OCI-LY1 (cell line): Measurements from ENCODE around the gene STRIT1.
A peak's percentile ranks its signal among the peaks of the same experiment; 100 is the strongest.

Source experiments
- H2AFZ ChIP-seq: fragments of 200-600 bp; sonication (generic), shearing (Covaris generic); 2 replicates; pipeline ENCODE4 v1.6.0; 2014; ENCODE audit warnings: antibody characterized with exemption, mild to moderate bottlenecking, low read length
- H3F3A ChIP-seq: fragments of 200-600 bp; sonication (generic), shearing (Covaris generic); 2 replicates; pipeline ENCODE4 v1.6.0; 2014; ENCODE audit warnings: mild to moderate bottlenecking, antibody characterized with exemption, low read length, moderate library complexity; ENCODE audit not compliant: insufficient read depth
- H3K27ac ChIP-seq: fragments of 200-600 bp; sonication (generic); 2 replicates; pipeline ENCODE4 v1.5.1; 2014; ENCODE audit warnings: low read length, mixed run types, mild to moderate bottlenecking, low read depth; ENCODE audit not compliant: poor library complexity, severe bottlenecking
- H3K27me3 ChIP-seq: fragments of 200-600 bp; sonication (generic); 2 replicates; pipeline ENCODE4 v1.6.0; 2014; ENCODE audit warnings: antibody characterized with exemption, mild to moderate bottlenecking, low read length, moderate library complexity; ENCODE audit not compliant: insufficient read depth
- H3K36me3 ChIP-seq: fragments of 200-600 bp; sonication (generic); 2 replicates; pipeline ENCODE4 v1.6.1; 2014; ENCODE audit warnings: mild to moderate bottlenecking, antibody characterized with exemption, low read length, moderate library complexity, mixed read lengths; ENCODE audit not compliant: insufficient read depth
- H3K4me1 ChIP-seq: fragments of 200-600 bp; sonication (generic); 2 replicates; pipeline ENCODE4 v1.5.1; 2014; ENCODE audit warnings: mild to moderate bottlenecking, low read length, moderate library complexity; ENCODE audit not compliant: insufficient read depth, severe bottlenecking
- H3K4me2 ChIP-seq: fragments of 200-600 bp; sonication (generic), shearing (Covaris generic); 2 replicates; pipeline ENCODE4 v1.6.1; 2014; ENCODE audit warnings: low read length
- H3K4me3 ChIP-seq: fragments of 200-600 bp; sonication (generic); 2 replicates; pipeline ENCODE4 v1.5.1; 2014; ENCODE audit warnings: low read length, low read depth, mild to moderate bottlenecking, mixed read lengths; ENCODE audit not compliant: poor library complexity, severe bottlenecking
- H3K79me2 ChIP-seq: fragments of 200-600 bp; shearing (Covaris generic); 2 replicates; pipeline ENCODE4 v1.6.1; 2016; ENCODE audit warnings: mixed run types, low read length, mixed read lengths; ENCODE audit not compliant: insufficient read depth
- H3K9ac ChIP-seq: fragments of 200-600 bp; sonication (generic), shearing (Covaris generic); 2 replicates; pipeline ENCODE4 v1.6.1; 2014; ENCODE audit warnings: mild to moderate bottlenecking, low read length, mixed read lengths
- H3K9me2 ChIP-seq: fragments of 200-600 bp; sonication (generic), shearing (Covaris generic); 2 replicates; pipeline ENCODE4 v1.6.1; 2014; ENCODE audit warnings: low read depth, mild to moderate bottlenecking, low read length, mixed read lengths
- H3K9me3 ChIP-seq: fragments of 200-600 bp; shearing (Covaris generic); 2 replicates; pipeline ENCODE4 v1.6.1; 2014; ENCODE audit warnings: low read length, mixed read lengths
- H4K20me1 ChIP-seq: fragments of 200-600 bp; sonication (generic), shearing (Covaris generic); 2 replicates; pipeline ENCODE4 v1.6.0; 2016; ENCODE audit warnings: mild to moderate bottlenecking, low read length; ENCODE audit not compliant: insufficient read depth
- EZH2 ChIP-seq: fragments of 200-600 bp; sonication (generic), shearing (Covaris generic); IDR thresholded peaks from 2 replicates; pipeline ENCODE4 v1.8.0; 2017; ENCODE audit warnings: borderline replicate concordance, mixed run types, mild to moderate bottlenecking, antibody characterized with exemption, low read length, moderate library complexity, mixed read lengths
- TF ChIP-seq, protein P1 (sequence below): fragments of 200-600 bp; sonication (generic), shearing (Covaris generic); IDR thresholded peaks from 2 replicates; pipeline ENCODE4 v1.5.1; 2017; ENCODE audit warnings: mild to moderate bottlenecking, antibody characterized with exemption, low read length, moderate library complexity, mixed read lengths

STRIT1 gene

DNA sequence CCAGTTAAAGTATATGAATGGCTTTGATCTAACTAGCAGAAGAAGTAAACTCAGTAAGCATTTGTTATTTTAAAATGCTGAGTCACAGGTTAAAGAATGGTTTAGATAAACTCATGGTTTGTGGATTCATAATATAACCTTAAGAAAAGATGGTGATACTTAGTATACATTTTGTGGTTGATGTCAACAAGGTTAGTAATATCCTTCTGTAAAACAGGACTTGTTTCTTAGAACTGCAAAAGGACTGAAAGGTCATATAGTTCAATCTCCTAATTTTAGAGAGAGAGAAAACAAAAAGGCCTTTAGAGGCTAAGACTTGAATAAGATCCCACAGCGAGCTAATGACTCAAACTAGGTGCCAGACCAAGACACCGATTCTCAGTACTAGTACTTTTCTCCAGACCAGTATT, 50.0 kb downstream of the STRIT1 start:
- Histone ChIP-seq H2AFZ (0 out of 2 replicates have a peak overlapping the region, but pooled peaks have one; percentile 43), H3K9me2 (no peaks in the 10 kb centered on the region), H3F3A (no peaks in the 10 kb centered on the region), H3K27me3 (no peaks in the 10 kb centered on the region), H3K4me3 (no peak overlapping the region), H3K79me2 (no peaks in the 10 kb centered on the region), H3K36me3 (no peaks in the 10 kb centered on the region), H3K9ac (no peak overlapping the region), H3K4me1 (peaks cover 12% of the 10 kb centered on the region), H3K4me2 (no peak overlapping the region), H3K9me3 (no peaks in the 10 kb centered on the region), H4K20me1 (no peaks in the 10 kb centered on the region), H3K27ac (no peak overlapping the region)
- TF ChIP-seq, protein P1, sequence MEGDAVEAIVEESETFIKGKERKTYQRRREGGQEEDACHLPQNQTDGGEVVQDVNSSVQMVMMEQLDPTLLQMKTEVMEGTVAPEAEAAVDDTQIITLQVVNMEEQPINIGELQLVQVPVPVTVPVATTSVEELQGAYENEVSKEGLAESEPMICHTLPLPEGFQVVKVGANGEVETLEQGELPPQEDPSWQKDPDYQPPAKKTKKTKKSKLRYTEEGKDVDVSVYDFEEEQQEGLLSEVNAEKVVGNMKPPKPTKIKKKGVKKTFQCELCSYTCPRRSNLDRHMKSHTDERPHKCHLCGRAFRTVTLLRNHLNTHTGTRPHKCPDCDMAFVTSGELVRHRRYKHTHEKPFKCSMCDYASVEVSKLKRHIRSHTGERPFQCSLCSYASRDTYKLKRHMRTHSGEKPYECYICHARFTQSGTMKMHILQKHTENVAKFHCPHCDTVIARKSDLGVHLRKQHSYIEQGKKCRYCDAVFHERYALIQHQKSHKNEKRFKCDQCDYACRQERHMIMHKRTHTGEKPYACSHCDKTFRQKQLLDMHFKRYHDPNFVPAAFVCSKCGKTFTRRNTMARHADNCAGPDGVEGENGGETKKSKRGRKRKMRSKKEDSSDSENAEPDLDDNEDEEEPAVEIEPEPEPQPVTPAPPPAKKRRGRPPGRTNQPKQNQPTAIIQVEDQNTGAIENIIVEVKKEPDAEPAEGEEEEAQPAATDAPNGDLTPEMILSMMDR, result no peak
- TF ChIP-seq EZH2, result no peak

DNA sequence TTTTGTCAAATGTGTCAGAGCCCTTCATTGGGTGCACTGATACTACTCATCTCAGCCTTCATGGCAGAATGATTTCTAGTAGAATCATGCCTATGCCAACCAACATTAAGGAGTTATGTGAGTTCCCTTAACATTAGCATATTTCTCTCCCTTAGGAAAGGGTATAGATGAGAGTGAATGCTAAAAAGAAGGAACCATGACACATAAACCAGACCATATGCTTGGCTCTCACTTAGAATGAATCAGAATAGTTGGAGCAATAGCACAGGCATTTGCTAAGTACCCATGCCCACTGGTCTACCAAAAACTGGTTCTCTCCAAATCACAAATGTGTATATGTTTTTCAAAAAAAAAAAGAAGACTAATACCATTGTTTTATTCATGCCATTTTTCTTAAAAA, 51.1 kb downstream of the STRIT1 start:
- TF ChIP-seq, protein P1, result no peak
- no peak for TF ChIP-seq EZH2

DNA sequence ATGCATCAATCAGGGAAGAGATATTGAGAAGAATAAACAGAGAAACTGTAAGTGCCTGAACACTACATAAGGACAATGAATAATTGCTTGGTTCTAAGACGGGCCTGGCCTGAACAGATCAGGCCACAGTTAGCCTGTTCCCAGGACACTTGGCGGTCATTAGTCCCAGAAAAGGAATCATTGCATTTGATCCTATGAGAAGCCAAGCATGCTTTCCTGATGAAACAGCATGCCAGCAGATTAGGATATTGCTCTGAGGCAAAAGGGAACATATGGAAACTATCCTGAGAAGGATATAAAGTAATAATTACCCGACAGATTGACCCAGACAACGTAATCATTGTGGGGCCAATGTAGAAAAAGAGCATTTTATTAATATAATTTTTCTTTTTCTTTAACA, 51.9 kb downstream of the STRIT1 start:
- H3K4me1 ChIP-seq, result peaks cover 12% of the 10 kb centered on the region
- H3K79me2 ChIP-seq, result no peaks in the 10 kb centered on the region
- no peaks in the 10 kb centered on the region for H4K20me1 ChIP-seq
- H3K9ac ChIP-seq, result no peak overlapping the region
- H3K27me3 ChIP-seq, result no peaks in the 10 kb centered on the region
- H3K9me2 ChIP-seq, result no peaks in the 10 kb centered on the region
- H3F3A ChIP-seq, result no peaks in the 10 kb centered on the region
- no peaks in the 10 kb centered on the region for H3K36me3 ChIP-seq
- no peak overlapping the region for H3K27ac ChIP-seq
- H3K9me3 ChIP-seq, result no peaks in the 10 kb centered on the region
- H3K4me2 ChIP-seq, result no peak overlapping the region
- no peak overlapping the region for H3K4me3 ChIP-seq
- TF ChIP-seq, protein P1, result no peak
- TF ChIP-seq EZH2, result no peak
- no peak overlapping the region for H2AFZ ChIP-seq

More for the DNA sequence above, 51.1 kb downstream of the STRIT1 start:
- no peaks in the 10 kb centered on the region for H3K36me3 ChIP-seq
- 0 out of 2 replicates have a peak overlapping the region, but pooled peaks have one; percentile 19 for H2AFZ ChIP-seq
- H3K9ac ChIP-seq, result no peak overlapping the region
- no peaks in the 10 kb centered on the region for H3K9me2 ChIP-seq
- H3K79me2 ChIP-seq, result no peaks in the 10 kb centered on the region
- H3K27me3 ChIP-seq, result no peaks in the 10 kb centered on the region
- H3K4me2 ChIP-seq, result no peak overlapping the region
- H3F3A ChIP-seq, result no peaks in the 10 kb centered on the region
- H3K27ac ChIP-seq, result no peak overlapping the region
- no peaks in the 10 kb centered on the region for H3K9me3 ChIP-seq
- H3K4me3 ChIP-seq, result no peak overlapping the region
- H4K20me1 ChIP-seq, result no peaks in the 10 kb centered on the region
- peaks cover 12% of the 10 kb centered on the region for H3K4me1 ChIP-seq
